Neuronal stem cell (in vitro differentiated cells): ENCODE results near the gene NTRK2.

Experiments used
- DNase-seq: peaks from one replicate; pipeline ENCODE4 v3.0.0-alpha.2; 2013; ENCODE audit warnings: low spot score
- H2AFZ ChIP-seq: one replicate; pipeline ENCODE4 v1.6.1; 2013; ENCODE audit warnings: mild to moderate bottlenecking, low read length, inconsistent platforms
- H2AK5ac ChIP-seq: 2 replicates; pipeline ENCODE4 v1.6.1; 2013; ENCODE audit warnings: low read depth, mild to moderate bottlenecking, inconsistent platforms, low read length, moderate library complexity, mixed read lengths
- H2BK120ac ChIP-seq: 2 replicates; pipeline ENCODE4 v1.6.1; 2013; ENCODE audit warnings: low read depth, mild to moderate bottlenecking, inconsistent platforms, low read length, moderate library complexity, mixed read lengths
- H2BK12ac ChIP-seq: one replicate; pipeline ENCODE4 v1.6.1; 2013; ENCODE audit warnings: low read length, inconsistent platforms
- H2BK15ac ChIP-seq: 2 replicates; pipeline ENCODE4 v1.6.1; 2013; ENCODE audit warnings: mild to moderate bottlenecking, low read length, inconsistent platforms, mixed read lengths
- H2BK5ac ChIP-seq: one replicate; pipeline ENCODE4 v1.6.1; 2013; ENCODE audit warnings: inconsistent platforms, mild to moderate bottlenecking, low read length, moderate library complexity
- H3K14ac ChIP-seq: one replicate; pipeline ENCODE4 v1.6.1; 2013; ENCODE audit warnings: low read length, inconsistent platforms
- H3K18ac ChIP-seq: 2 replicates; pipeline ENCODE4 v1.6.1; 2013; ENCODE audit warnings: low read length, inconsistent platforms
- H3K23ac ChIP-seq: 2 replicates; pipeline ENCODE4 v1.6.1; 2013; ENCODE audit warnings: low read depth, mild to moderate bottlenecking, mixed read lengths, low read length, inconsistent platforms; ENCODE audit not compliant: poor library complexity
- H3K27ac ChIP-seq: replicated peaks from 3 replicates; pipeline ENCODE4 v1.5.1; 2013; ENCODE audit warnings: low read length, inconsistent platforms
- H3K27me3 ChIP-seq, 3 experiments: 2 replicates each; pipeline ENCODE4 v1.6.1; 2013; ENCODE audit warnings: low read length in 3 of 3, mild to moderate bottlenecking in 2 of 3, inconsistent platforms in 1 of 3, low read depth in 1 of 3, mixed read lengths in 1 of 3, moderate library complexity in 1 of 3; ENCODE audit not compliant: control insufficient read depth in 3 of 3, insufficient read depth in 3 of 3
- H3K36me3 ChIP-seq, 2 donors: replicated peaks in 1 of 2; 2 replicates each; pipeline ENCODE4 v1.6.1; 2013; ENCODE audit warnings: low read length in 2 of 2; ENCODE audit not compliant: control insufficient read depth in 2 of 2, insufficient read depth in 2 of 2
- H3K4ac ChIP-seq: 2 replicates; pipeline ENCODE4 v1.6.1; 2013; ENCODE audit warnings: inconsistent platforms, mild to moderate bottlenecking, low read length, moderate library complexity
- H3K4me1 ChIP-seq, 2 donors: 1 replicate in 1 of 2; 2 replicates in 1 of 2; pipeline ENCODE4 v1.6.1; 2013; ENCODE audit warnings: low read length in 2 of 2, low read depth in 1 of 2; ENCODE audit not compliant: control insufficient read depth in 2 of 2, insufficient read depth in 1 of 2
- H3K4me2 ChIP-seq: one replicate; pipeline ENCODE4 v1.6.1; 2013; ENCODE audit warnings: mild to moderate bottlenecking, low read length, inconsistent platforms; ENCODE audit not compliant: insufficient read depth, poor library complexity, severe bottlenecking
- H3K4me3 ChIP-seq, 2 donors: 2 replicates each; pipeline ENCODE4 v1.5.1; 2013; ENCODE audit warnings: low read length in 2 of 2, mild to moderate bottlenecking in 2 of 2, inconsistent platforms in 1 of 2, moderate library complexity in 1 of 2
- H3K79me1 ChIP-seq: one replicate; pipeline ENCODE4 v1.6.1; 2013; ENCODE audit warnings: low read depth, mild to moderate bottlenecking, inconsistent platforms, low read length, moderate library complexity
- H3K9ac ChIP-seq: one replicate; pipeline ENCODE4 v1.6.1; 2013; ENCODE audit warnings: mild to moderate bottlenecking, low read depth, low read length, inconsistent platforms; ENCODE audit not compliant: poor library complexity
- H3K9me3 ChIP-seq, 2 donors: replicated peaks in 1 of 2; 2 replicates each; pipeline versions ENCODE3 to v1.6.1; 2013; ENCODE audit warnings: low read length in 2 of 2, mild to moderate bottlenecking in 2 of 2, inconsistent platforms in 1 of 2, low read depth in 1 of 2, mixed read lengths in 1 of 2, moderate library complexity in 1 of 2; ENCODE audit not compliant: control insufficient read depth in 2 of 2, insufficient read depth in 1 of 2
- H4K8ac ChIP-seq: one replicate; pipeline ENCODE4 v1.6.1; 2013; ENCODE audit warnings: low read depth, mild to moderate bottlenecking, inconsistent platforms, low read length, moderate library complexity
- H4K91ac ChIP-seq: one replicate; pipeline ENCODE4 v1.6.1; 2013; ENCODE audit warnings: low read length, low read depth, mild to moderate bottlenecking, inconsistent platforms; ENCODE audit not compliant: poor library complexity
- WGBS, 2 donors: extraction: QIAGEN DNeasy Blood & Tissue Kit; methylation state at CpG; one replicate each; pipeline ENCODE4 v1.1.7; 2013; ENCODE audit warnings: missing lambda C conversion rate in 2 of 2, mixed read lengths in 1 of 2; ENCODE audit not compliant: insufficient read length in 2 of 2, insufficient replicate concordance in 1 of 2; ENCODE audit errors: extremely low coverage in 2 of 2; 5-methylcytosine and 5-hydroxymethylcytosine counted together

Gene NTRK2

DNA sequence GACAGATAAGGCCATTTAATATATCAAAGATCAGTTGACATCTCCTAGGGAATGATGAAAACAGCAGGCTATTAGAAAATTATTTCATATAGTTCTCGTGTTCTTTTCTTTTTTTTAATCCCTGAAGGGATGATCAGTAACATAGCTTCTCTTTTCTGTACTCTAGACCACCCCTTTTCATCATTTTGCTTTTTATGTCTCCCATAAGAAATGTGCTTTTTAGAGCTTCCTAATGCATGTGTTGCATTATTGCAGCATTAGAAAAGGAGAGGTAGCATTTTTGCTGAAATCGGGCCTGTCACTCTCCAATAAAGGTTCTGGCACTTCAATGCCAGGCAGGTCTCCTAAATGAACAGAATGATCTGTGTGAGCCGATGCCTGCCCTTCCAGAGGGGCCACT lies 143.3 kb downstream of the NTRK2 start:
- no peak overlapping the region for H4K91ac ChIP-seq
- H2BK120ac ChIP-seq = no peak overlapping the region
- H3K4me3 ChIP-seq = no peak overlapping the region
- no peaks in the 10 kb centered on the region for H3K9me3 ChIP-seq
- no peak overlapping the region for H3K4ac ChIP-seq
- H3K18ac ChIP-seq = no peak overlapping the region
- H3K14ac ChIP-seq = no peak overlapping the region
- H3K4me1 ChIP-seq = peaks cover 11 to 25% of the 10 kb centered on the region in 2 donors
- H3K27ac ChIP-seq = no peak overlapping the region
- no peaks in the 10 kb centered on the region for H3K36me3 ChIP-seq
- H3K27me3 ChIP-seq = no peaks in the 10 kb centered on the region
- H3K9ac ChIP-seq = no peak overlapping the region
- no CpG with 5 or more reads among the region's 3 CpGs for WGBS, 2 donors
- H2BK5ac ChIP-seq = no peak overlapping the region
- no peak for DNase-seq
- H2BK12ac ChIP-seq = no peak overlapping the region
- no peak overlapping the region for H4K8ac ChIP-seq
- no peak overlapping the region for H3K23ac ChIP-seq
- no peak overlapping the region for H3K4me2 ChIP-seq
- H2BK15ac ChIP-seq = no peak overlapping the region
- no peak overlapping the region for H2AFZ ChIP-seq
- no peaks in the 10 kb centered on the region for H3K79me1 ChIP-seq
- no peak overlapping the region for H2AK5ac ChIP-seq

GRCh38 chr9:84815554-84815953 lies 146.0 kb downstream of the NTRK2 start:
- DNase-seq = no peak
- H2AFZ ChIP-seq = no peak overlapping the region
- H3K9me3 ChIP-seq = no peaks in the 10 kb centered on the region
- H2BK5ac ChIP-seq = no peak overlapping the region
- H3K9ac ChIP-seq = no peak overlapping the region
- no peak overlapping the region for H4K91ac ChIP-seq
- H3K36me3 ChIP-seq = no peaks in the 10 kb centered on the region
- no CpG with 5 or more reads among the region's 1 CpG for WGBS, 2 donors
- no peaks in the 10 kb centered on the region for H3K27me3 ChIP-seq
- no peak overlapping the region for H2AK5ac ChIP-seq
- H3K4me3 ChIP-seq = no peak overlapping the region
- H3K27ac ChIP-seq = no peak overlapping the region
- H4K8ac ChIP-seq = no peak overlapping the region
- no peaks in the 10 kb centered on the region for H3K79me1 ChIP-seq
- H3K4me1 ChIP-seq = peaks cover 19 to 20% of the 10 kb centered on the region in 2 donors
- no peak overlapping the region for H3K23ac ChIP-seq
- H2BK15ac ChIP-seq = no peak overlapping the region
- no peak overlapping the region for H3K4me2 ChIP-seq
- H2BK12ac ChIP-seq = no peak overlapping the region
- H3K18ac ChIP-seq = no peak overlapping the region
- no peak overlapping the region for H3K14ac ChIP-seq
- H2BK120ac ChIP-seq = no peak overlapping the region
- H3K4ac ChIP-seq = no peak overlapping the region

GRCh38 chr9:84817038-84817437 lies 147.5 kb downstream of the NTRK2 start:
- Histone ChIP-seq H3K36me3 (no peaks in the 10 kb centered on the region), H3K14ac (no peak overlapping the region), H2AFZ (no peak overlapping the region), H2BK5ac (no peak overlapping the region), H2BK15ac (no peak overlapping the region), H2BK12ac (no peak overlapping the region), H3K9me3 (no peaks in the 10 kb centered on the region), H3K4me2 (no peak overlapping the region), H3K27me3 (no peaks in the 10 kb centered on the region), H2BK120ac (no peak overlapping the region), H4K91ac (no peak overlapping the region), H3K18ac (no peak overlapping the region), H3K4ac (no peak overlapping the region), H4K8ac (no peak overlapping the region), H3K79me1 (no peaks in the 10 kb centered on the region), H2AK5ac (no peak overlapping the region), H3K9ac (no peak overlapping the region), H3K23ac (no peak overlapping the region), H3K4me3 (no peak overlapping the region), H3K4me1 (peaks cover 5 to 16% of the 10 kb centered on the region in 2 donors), H3K27ac (no peak overlapping the region)
- DNase-seq = no peak
- WGBS, 2 donors = no CpG with 5 or more reads among the region's 6 CpGs

- Histone ChIP-seq H3K4me1 (peaks cover 0 to 8% of the 10 kb centered on the region in 2 donors), H2AFZ (no peak overlapping the region), H3K9ac (no peak overlapping the region), H4K8ac (no peak overlapping the region), H2BK120ac (no peak overlapping the region), H4K91ac (no peak overlapping the region), H2BK12ac (no peak overlapping the region), H3K27ac (no peak overlapping the region), H3K27me3 (no peaks in the 10 kb centered on the region), H2BK15ac (no peak overlapping the region), H3K79me1 (no peaks in the 10 kb centered on the region), H3K4ac (no peak overlapping the region), H3K23ac (no peak overlapping the region), H3K14ac (no peak overlapping the region), H3K9me3 (no peaks in the 10 kb centered on the region), H3K18ac (no peak overlapping the region), H2AK5ac (no peak overlapping the region), H3K4me2 (no peak overlapping the region), H3K36me3 (no peaks in the 10 kb centered on the region), H2BK5ac (no peak overlapping the region), H3K4me3 (peak overlapping the region in 1 of 2 donors; percentile 11)
- WGBS, 2 donors = no CpG with 5 or more reads among the region's 9 CpGs
- DNase-seq = no peak
These were observed 149.3 kb downstream of the NTRK2 start for GRCh38 chr9:84818791-84819190.
